Neural cell (in vitro differentiated cells): ENCODE data around the gene TTC23. TPM values are rescaled to one million over a fixed set of nuclear protein-coding genes. Genes with fewer than 3 reads are reported as not detected.

ENCODE experiments used
- H2AFZ ChIP-seq: fragments of 200-600, 300-800 bp; sonication (generic), shearing (Covaris generic); 2 replicates; pipeline ENCODE4 v1.6.0; 2014; ENCODE audit warnings: low read depth, mild to moderate bottlenecking, antibody characterized with exemption, low read length, moderate library complexity
- H3F3A ChIP-seq: fragments of 200-600 bp; shearing (Covaris generic); 2 replicates; pipeline ENCODE4 v1.6.1; 2016; ENCODE audit warnings: mild to moderate bottlenecking, moderate library complexity, mixed read lengths, antibody characterized with exemption, low read length; ENCODE audit not compliant: insufficient read depth, poor library complexity, severe bottlenecking
- H3K27ac ChIP-seq: fragments of 200-600, 300-800 bp; sonication (generic), shearing (Covaris generic); 2 replicates; pipeline ENCODE4 v1.5.1; 2014; ENCODE audit warnings: mild to moderate bottlenecking, low read length, moderate library complexity
- H3K27me3 ChIP-seq: fragments of 300-800, 200-600 bp; sonication (generic), shearing (Covaris generic); 2 replicates; pipeline ENCODE4 v1.6.0; 2014; ENCODE audit warnings: mild to moderate bottlenecking, low read depth, low read length, moderate library complexity; ENCODE audit not compliant: insufficient read depth
- H3K36me3 ChIP-seq: fragments of 300-800, 200-600 bp; sonication (generic), shearing (Covaris generic); 2 replicates; pipeline ENCODE4 v1.5.1; 2014; ENCODE audit warnings: mild to moderate bottlenecking, antibody characterized with exemption, low read length, moderate library complexity; ENCODE audit not compliant: insufficient read depth
- H3K4me2 ChIP-seq: fragments of 300-800, 200-600 bp; sonication (generic), shearing (Covaris generic); 2 replicates; pipeline ENCODE4 v1.6.0; 2014; ENCODE audit warnings: mild to moderate bottlenecking, low read length
- H3K4me3 ChIP-seq: fragments of 300-800, 200-600 bp; sonication (generic), shearing (Covaris generic); 2 replicates; pipeline ENCODE4 v1.5.1; 2014; ENCODE audit warnings: mild to moderate bottlenecking, low read length, moderate library complexity
- H3K79me2 ChIP-seq: fragments of 200-600 bp; shearing (Covaris generic); replicated peaks from 2 replicates; pipeline ENCODE4 v1.6.0; 2014; ENCODE audit warnings: mild to moderate bottlenecking, low read length, moderate library complexity; ENCODE audit not compliant: insufficient read depth
- H3K9ac ChIP-seq: fragments of 300-800, 200-600 bp; sonication (generic), shearing (Covaris generic); 2 replicates; pipeline ENCODE4 v1.6.1; 2016; ENCODE audit warnings: mild to moderate bottlenecking, low read length, mixed read lengths
- H3K9me2 ChIP-seq: fragments of 200-600 bp; shearing (Covaris generic); 2 replicates; pipeline ENCODE4 v1.6.1; 2016; ENCODE audit warnings: mild to moderate bottlenecking, low read length, mixed read lengths; ENCODE audit not compliant: insufficient read depth
- H3K9me3 ChIP-seq: fragments of 200-600, 300-800 bp; sonication (generic), shearing (Covaris generic); 2 replicates; pipeline ENCODE4 v1.6.1; 2016; ENCODE audit warnings: mild to moderate bottlenecking, mixed run types, low read length, moderate library complexity, mixed read lengths
- H4K20me1 ChIP-seq: fragments of 200-600 bp; shearing (Covaris generic); 2 replicates; pipeline ENCODE4 v1.6.1; 2016; ENCODE audit warnings: mild to moderate bottlenecking, mixed run types; ENCODE audit not compliant: insufficient read depth
- CTCF ChIP-seq: fragments of 450-650 bp; IDR thresholded peaks from 2 replicates; pipeline ENCODE4 v1.5.1; 2014; ENCODE audit warnings: antibody characterized with exemption, mild to moderate bottlenecking, moderate library complexity; ENCODE audit not compliant: poor library complexity, severe bottlenecking
- EP300 ChIP-seq: fragments of 450-650 bp; conservative IDR thresholded peaks from 2 replicates; pipeline ENCODE4 v1.6.1; 2014; ENCODE audit warnings: antibody characterized with exemption, mild to moderate bottlenecking, moderate library complexity; ENCODE audit not compliant: poor library complexity, severe bottlenecking
- EZH2 ChIP-seq: fragments of 200-600, 300-800 bp; shearing (Covaris generic), sonication (generic); IDR thresholded peaks from 2 replicates; pipeline ENCODE4 v1.6.1; 2014; ENCODE audit warnings: antibody characterized with exemption, low read length, borderline replicate concordance, mild to moderate bottlenecking; ENCODE audit not compliant: insufficient read depth, poor library complexity, severe bottlenecking
- MXI1 ChIP-seq: fragments of 450-650 bp; conservative IDR thresholded peaks from 2 replicates; pipeline ENCODE4 v1.6.1; 2014; ENCODE audit warnings: antibody characterized with exemption, mild to moderate bottlenecking; ENCODE audit not compliant: poor library complexity, severe bottlenecking
- POLR2AphosphoS5 ChIP-seq: IDR thresholded peaks from 2 replicates; pipeline ENCODE4 v1.6.1; 2012
- RAD21 ChIP-seq: fragments of 450-650 bp; conservative IDR thresholded peaks from 2 replicates; pipeline ENCODE4 v1.6.1; 2014; ENCODE audit warnings: antibody characterized with exemption, mild to moderate bottlenecking, moderate library complexity
- REST ChIP-seq: IDR thresholded peaks from 2 replicates; pipeline ENCODE4 v1.6.1; 2012; ENCODE audit warnings: borderline replicate concordance
- SMC3 ChIP-seq: fragments of 450-650 bp; conservative IDR thresholded peaks from 2 replicates; pipeline ENCODE4 v1.6.1; 2014; ENCODE audit warnings: antibody characterized with exemption, mild to moderate bottlenecking, moderate library complexity; ENCODE audit not compliant: poor library complexity
- TAF1 ChIP-seq: IDR thresholded peaks from 2 replicates; pipeline ENCODE4 v1.6.1; 2012; ENCODE audit warnings: low read depth
- polyA plus RNA-seq: library from polyadenylated mRNA; depleted of rRNA; stranded (reverse); fragments of >200 nt; gene quantifications from 2 replicates; pipeline ENCODE4 v1.2.3, GENCODE V29; 2014

TTC23 gene
- polyA plus RNA-seq, 1 donor from 2014 or later: 6.2 TPM

GRCh38 chr15:99132122-99132521 lies 117.3 kb downstream of the TTC23 start:
- Histone ChIP-seq H4K20me1 (no peaks in the 10 kb centered on the region), H3K79me2 (no peaks in the 10 kb centered on the region), H3K9ac (no peak overlapping the region), H3K4me2 (no peak overlapping the region), H3K27me3 (no peaks in the 10 kb centered on the region), H3K4me3 (no peak overlapping the region), H3F3A (no peaks in the 10 kb centered on the region), H3K36me3 (no peaks in the 10 kb centered on the region), H3K9me3 (no peaks in the 10 kb centered on the region), H3K27ac (no peak overlapping the region), H3K9me2 (no peaks in the 10 kb centered on the region), H2AFZ (no peak overlapping the region)
- TF ChIP-seq EP300 (no peak), EZH2 (no peak), TAF1 (no peak), POLR2AphosphoS5 (no peak), SMC3 (no peak), MXI1 (no peak), REST (no peak), RAD21 (no peak), CTCF (no peak)

- Histone ChIP-seq H4K20me1 (no peaks in the 10 kb centered on the region), H2AFZ (no peak overlapping the region), H3K4me3 (no peak overlapping the region), H3K9me2 (no peaks in the 10 kb centered on the region), H3K9me3 (no peaks in the 10 kb centered on the region), H3K79me2 (no peaks in the 10 kb centered on the region), H3K9ac (no peak overlapping the region), H3K4me2 (no peak overlapping the region), H3K27me3 (no peaks in the 10 kb centered on the region), H3K36me3 (no peaks in the 10 kb centered on the region), H3F3A (no peaks in the 10 kb centered on the region), H3K27ac (no peak overlapping the region)
- no peak for TF ChIP-seq EP300
- no peak for TF ChIP-seq CTCF
Observed at GRCh38 chr15:99131441-99132023, 117.8 kb downstream of the TTC23 start.
